Liver (tissue), 9 donors: ENCODE results near the gene TIPRL. TPM values are rescaled to one million over a fixed set of nuclear protein-coding genes. Genes with fewer than 3 reads are reported as not detected.

Experiments
- DNase-seq: peaks from one replicate; pipeline ENCODE4 v3.0.0-alpha.2; 2017; ENCODE audit warnings: low spot score
- H3K27ac ChIP-seq, 2 donors: one replicate each; pipeline ENCODE4 v1.7.0; 2013; ENCODE audit warnings: inconsistent platforms in 2 of 2, low read length in 2 of 2, control low read depth in 1 of 2, low read depth in 1 of 2, mild to moderate bottlenecking in 1 of 2
- H3K27me3 ChIP-seq, 4 donors: one replicate each; pipeline versions ENCODE4 v1.6.1 to v1.7.0; 2013; ENCODE audit warnings: low read length in 3 of 4, inconsistent platforms in 1 of 4, mild to moderate bottlenecking in 1 of 4, moderate library complexity in 1 of 4; ENCODE audit not compliant: control insufficient read depth in 4 of 4, insufficient read depth in 4 of 4
- H3K36me3 ChIP-seq, 4 donors: one replicate each; pipeline versions ENCODE4 v1.6.1 to v1.7.0; 2013; ENCODE audit warnings: low read length in 3 of 4, mild to moderate bottlenecking in 3 of 4, low read depth in 1 of 4, moderate library complexity in 1 of 4; ENCODE audit not compliant: control insufficient read depth in 4 of 4, insufficient read depth in 3 of 4
- H3K4me1 ChIP-seq, 4 donors: one replicate each; pipeline versions ENCODE4 v1.6.1 to v1.7.0; 2013; ENCODE audit warnings: low read length in 3 of 4, mild to moderate bottlenecking in 3 of 4, moderate library complexity in 1 of 4; ENCODE audit not compliant: control insufficient read depth in 4 of 4, insufficient read depth in 4 of 4
- H3K4me3 ChIP-seq, 3 donors: one replicate each; pipeline versions ENCODE4 v1.6.1 to v1.7.0; 2013; ENCODE audit warnings: low read length in 3 of 3, control low read depth in 1 of 3, low read depth in 1 of 3, mild to moderate bottlenecking in 1 of 3
- H3K9ac ChIP-seq, 2 donors: one replicate each; pipeline ENCODE4 v1.7.0; 2013; ENCODE audit warnings: low read length in 2 of 2, mild to moderate bottlenecking in 2 of 2, moderate library complexity in 2 of 2, control low read depth in 1 of 2, low read depth in 1 of 2
- H3K9me3 ChIP-seq, 4 donors: one replicate each; pipeline versions ENCODE4 v1.6.1 to v1.7.0; 2013; ENCODE audit warnings: low read length in 3 of 4; ENCODE audit not compliant: control insufficient read depth in 4 of 4
- FOXA1 ChIP-seq: IDR thresholded peaks from 2 replicates; pipeline ENCODE4 v1.6.1; 2016; ENCODE audit warnings: antibody characterized with exemption
- FOXA2 ChIP-seq: IDR thresholded peaks from 2 replicates; pipeline ENCODE4 v1.6.1; 2016; ENCODE audit warnings: antibody characterized with exemption
- GABPA ChIP-seq, 2 donors: IDR thresholded peaks in 1 of 2; conservative IDR thresholded peaks in 1 of 2; 2 replicates each; pipeline ENCODE4 v1.6.1; 2016; ENCODE audit warnings: antibody characterized with exemption in 2 of 2, mild to moderate bottlenecking in 1 of 2, moderate library complexity in 1 of 2
- HNF4A ChIP-seq, 2 donors: conservative IDR thresholded peaks; 2 replicates each; pipeline ENCODE4 v1.6.1; 2016; ENCODE audit warnings: antibody characterized with exemption in 2 of 2, mild to moderate bottlenecking in 2 of 2
- HNF4G ChIP-seq: IDR thresholded peaks from 2 replicates; pipeline ENCODE4 v1.6.1; 2016; ENCODE audit warnings: antibody characterized with exemption
- JUND ChIP-seq, 2 donors: IDR thresholded peaks; 2 replicates each; pipeline ENCODE4 v1.6.1; 2016; ENCODE audit warnings: antibody characterized with exemption in 2 of 2
- NR2F2 ChIP-seq: IDR thresholded peaks from 2 replicates; pipeline ENCODE4 v1.6.1; 2016; ENCODE audit warnings: antibody characterized with exemption
- RAD21 ChIP-seq, 2 donors: IDR thresholded peaks; 2 replicates each; pipeline ENCODE4 v1.6.1; 2016; ENCODE audit warnings: antibody characterized with exemption in 2 of 2, mild to moderate bottlenecking in 2 of 2
- RXRA ChIP-seq, 2 donors: IDR thresholded peaks; 2 replicates each; pipeline ENCODE4 v1.6.1; 2017 to 2018; ENCODE audit warnings: antibody characterized with exemption in 2 of 2, mild to moderate bottlenecking in 1 of 2
- SP1 ChIP-seq: IDR thresholded peaks from 2 replicates; pipeline ENCODE4 v1.6.1; 2018; ENCODE audit warnings: antibody characterized with exemption, mild to moderate bottlenecking
- TAF1 ChIP-seq: conservative IDR thresholded peaks from 2 replicates; pipeline ENCODE4 v1.6.1; 2016; ENCODE audit warnings: antibody characterized with exemption, mild to moderate bottlenecking
- YY1 ChIP-seq: IDR thresholded peaks from 2 replicates; pipeline ENCODE4 v1.6.1; 2016; ENCODE audit warnings: antibody characterized with exemption, mild to moderate bottlenecking
- WGBS: extraction: QIAGEN DNeasy Blood & Tissue Kit; methylation state at CpG from one replicate; pipeline ENCODE4 v1.1.7; 2013; 5-methylcytosine and 5-hydroxymethylcytosine counted together
- polyA plus RNA-seq, 2 donors: library from polyadenylated mRNA; stranded (reverse) in 1 of 2; unstranded in 1 of 2; fragments of 200-250 nt in 1 of 2; fragments of >200 nt in 1 of 2; fragmentation: Nextera tagmentation in 1 of 2; extraction: Ambion mirVana in 1 of 2; gene quantifications; one replicate each; pipeline versions ENCODE4 v1.2.1 to v1.2.3, GENCODE V29; 2013 to 2015
- total RNA-seq, 2 donors: library from RNA; depleted of rRNA; stranded (reverse); fragments of >200 nt; gene quantifications; one replicate each; pipeline ENCODE4 v1.2.3, GENCODE V29; 2014
- TF ChIP-seq, protein P1 (sequence below): IDR thresholded peaks from 2 replicates; pipeline ENCODE4 v1.6.1; 2016; ENCODE audit warnings: antibody characterized with exemption
- TF ChIP-seq, protein P2 (sequence below): fragments of 150-350 bp; IDR thresholded peaks from 2 replicates; pipeline ENCODE4 v1.5.1; 2017; ENCODE audit warnings: improper control_type of control experiment, low read depth, low read length; ENCODE audit not compliant: missing input control
- TF ChIP-seq, protein P3 (sequence below): IDR thresholded peaks from 2 replicates; pipeline ENCODE4 v1.6.1; 2016; ENCODE audit warnings: antibody characterized with exemption
- donor health status: healthy.
- donor health status: healthy.
- donor health status: healthy.
- donor health status: healthy.
- donor health status: healthy.

The TIPRL gene
- total and polyA plus RNA-seq, 4 donors = 11.2 to 20.0 (median 13.0) TPM

DNA sequence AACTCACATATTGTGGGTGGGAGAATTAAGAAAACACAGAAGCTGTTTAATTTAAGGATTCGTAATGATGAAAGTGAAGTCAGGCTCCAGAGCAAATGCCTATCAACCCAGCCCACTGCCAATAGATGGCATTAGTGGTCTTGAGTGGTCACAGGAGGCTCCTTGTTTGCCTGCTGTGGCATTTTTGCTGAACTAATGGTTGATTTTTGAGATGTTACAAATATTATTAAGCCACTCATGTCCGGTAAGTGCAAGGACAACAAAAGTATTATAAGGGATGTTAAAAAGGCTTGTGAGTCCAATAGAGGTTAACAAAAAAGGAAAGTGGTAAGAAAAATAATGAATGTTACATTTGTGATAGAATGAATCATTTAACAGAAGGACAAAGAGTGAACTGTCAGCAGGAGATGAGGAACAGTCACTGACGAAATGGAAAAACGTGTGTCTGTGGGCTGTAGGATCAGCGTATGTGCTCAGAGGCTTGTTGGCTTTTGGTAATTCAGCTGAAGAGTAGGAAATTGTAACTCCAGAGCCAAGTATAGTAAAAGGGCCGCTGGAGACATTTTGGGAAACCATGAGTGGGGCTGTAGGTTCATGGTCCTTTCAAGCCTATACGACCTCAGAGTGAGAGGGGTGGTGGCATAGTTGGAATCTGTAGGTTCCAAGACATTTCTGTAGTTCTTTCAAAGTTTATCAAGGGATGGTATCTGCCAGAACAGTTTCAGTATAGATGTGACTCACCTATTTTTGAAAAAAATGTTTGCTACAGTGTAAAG is 58.3 kb downstream of the TIPRL start:
- Histone ChIP-seq H3K4me1 (peaks cover 5 to 32% (median 27%) of the 10 kb centered on the region in 4 donors), H3K27me3 (no peaks in the 10 kb centered on the region), H3K9ac (no peak overlapping the region), H3K36me3 (peaks cover 0 to 33% (median 30%) of the 10 kb centered on the region in 4 donors), H3K9me3 (no peaks in the 10 kb centered on the region), H3K4me3 (no peak overlapping the region), H3K27ac (peak overlapping the region in 1 of 2 donors; percentile 84)
- DNase-seq = no peak
- no peak for TF ChIP-seq SP1
- no peak for TF ChIP-seq RAD21 (IDR thresholded peaks at IDR 0.05)
- TF ChIP-seq YY1 = no peak
- TF ChIP-seq, protein P1, sequence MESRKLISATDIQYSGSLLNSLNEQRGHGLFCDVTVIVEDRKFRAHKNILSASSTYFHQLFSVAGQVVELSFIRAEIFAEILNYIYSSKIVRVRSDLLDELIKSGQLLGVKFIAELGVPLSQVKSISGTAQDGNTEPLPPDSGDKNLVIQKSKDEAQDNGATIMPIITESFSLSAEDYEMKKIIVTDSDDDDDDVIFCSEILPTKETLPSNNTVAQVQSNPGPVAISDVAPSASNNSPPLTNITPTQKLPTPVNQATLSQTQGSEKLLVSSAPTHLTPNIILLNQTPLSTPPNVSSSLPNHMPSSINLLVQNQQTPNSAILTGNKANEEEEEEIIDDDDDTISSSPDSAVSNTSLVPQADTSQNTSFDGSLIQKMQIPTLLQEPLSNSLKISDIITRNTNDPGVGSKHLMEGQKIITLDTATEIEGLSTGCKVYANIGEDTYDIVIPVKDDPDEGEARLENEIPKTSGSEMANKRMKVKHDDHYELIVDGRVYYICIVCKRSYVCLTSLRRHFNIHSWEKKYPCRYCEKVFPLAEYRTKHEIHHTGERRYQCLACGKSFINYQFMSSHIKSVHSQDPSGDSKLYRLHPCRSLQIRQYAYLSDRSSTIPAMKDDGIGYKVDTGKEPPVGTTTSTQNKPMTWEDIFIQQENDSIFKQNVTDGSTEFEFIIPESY = no peak
- TF ChIP-seq, protein P2, sequence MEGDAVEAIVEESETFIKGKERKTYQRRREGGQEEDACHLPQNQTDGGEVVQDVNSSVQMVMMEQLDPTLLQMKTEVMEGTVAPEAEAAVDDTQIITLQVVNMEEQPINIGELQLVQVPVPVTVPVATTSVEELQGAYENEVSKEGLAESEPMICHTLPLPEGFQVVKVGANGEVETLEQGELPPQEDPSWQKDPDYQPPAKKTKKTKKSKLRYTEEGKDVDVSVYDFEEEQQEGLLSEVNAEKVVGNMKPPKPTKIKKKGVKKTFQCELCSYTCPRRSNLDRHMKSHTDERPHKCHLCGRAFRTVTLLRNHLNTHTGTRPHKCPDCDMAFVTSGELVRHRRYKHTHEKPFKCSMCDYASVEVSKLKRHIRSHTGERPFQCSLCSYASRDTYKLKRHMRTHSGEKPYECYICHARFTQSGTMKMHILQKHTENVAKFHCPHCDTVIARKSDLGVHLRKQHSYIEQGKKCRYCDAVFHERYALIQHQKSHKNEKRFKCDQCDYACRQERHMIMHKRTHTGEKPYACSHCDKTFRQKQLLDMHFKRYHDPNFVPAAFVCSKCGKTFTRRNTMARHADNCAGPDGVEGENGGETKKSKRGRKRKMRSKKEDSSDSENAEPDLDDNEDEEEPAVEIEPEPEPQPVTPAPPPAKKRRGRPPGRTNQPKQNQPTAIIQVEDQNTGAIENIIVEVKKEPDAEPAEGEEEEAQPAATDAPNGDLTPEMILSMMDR = no peak
- no peak for TF ChIP-seq FOXA1
- no peak for TF ChIP-seq NR2F2
- TF ChIP-seq GABPA (IDR thresholded peaks at IDR 0.05 in 1 of 2, conservative IDR thresholded peaks at IDR 0.05 in 1 of 2) = no peak
- no peak for TF ChIP-seq TAF1
- TF ChIP-seq HNF4G = no peak
- no peak for TF ChIP-seq FOXA2
- TF ChIP-seq HNF4A (conservative IDR thresholded peaks at IDR 0.05) = no peak
- TF ChIP-seq, protein P3, sequence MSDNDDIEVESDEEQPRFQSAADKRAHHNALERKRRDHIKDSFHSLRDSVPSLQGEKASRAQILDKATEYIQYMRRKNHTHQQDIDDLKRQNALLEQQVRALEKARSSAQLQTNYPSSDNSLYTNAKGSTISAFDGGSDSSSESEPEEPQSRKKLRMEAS = no peak
- TF ChIP-seq RXRA (IDR thresholded peaks at IDR 0.05) = no peak
- WGBS = 93% methylated on average over 7 of the region's 7 CpGs

DNA sequence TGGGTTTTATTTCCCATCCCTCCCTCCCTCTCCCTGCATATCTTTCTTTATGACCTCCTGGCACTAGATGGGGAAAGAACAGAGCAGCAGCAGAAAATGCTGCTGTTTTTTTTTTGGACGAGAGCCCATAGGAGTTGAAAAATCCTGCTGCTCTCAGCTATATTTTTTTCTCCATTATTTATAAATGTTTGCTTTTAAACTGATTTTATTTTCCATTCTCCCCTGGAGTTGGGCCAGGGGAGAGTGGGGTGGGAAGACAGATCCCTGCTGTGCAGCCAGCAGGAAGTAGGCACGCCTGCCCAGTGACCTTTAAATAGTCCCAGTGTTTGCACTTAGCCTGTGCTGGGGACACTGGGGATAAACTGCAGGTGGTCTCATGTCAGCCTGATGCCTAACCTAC is 64.4 kb downstream of the TIPRL start:
- 47% methylated on average over 2 of the region's 2 CpGs for WGBS
- H3K4me3 ChIP-seq = no peak overlapping the region
- peaks cover 2 to 46% (median 37%) of the 10 kb centered on the region in 4 donors for H3K36me3 ChIP-seq
- peaks cover 5 to 9% (median 6%) of the 10 kb centered on the region in 4 donors for H3K4me1 ChIP-seq
- DNase-seq = no peak
- H3K9me3 ChIP-seq = no peaks in the 10 kb centered on the region
- no peak overlapping the region for H3K9ac ChIP-seq
- H3K27me3 ChIP-seq = no peaks in the 10 kb centered on the region
- TF ChIP-seq RXRA (IDR thresholded peaks at IDR 0.05) = peak in 1 of 2 donors; percentile 18
- TF ChIP-seq NR2F2 = peak; percentile 60
- TF ChIP-seq JUND (IDR thresholded peaks at IDR 0.05) = no peak
- no peak for TF ChIP-seq FOXA2
- H3K27ac ChIP-seq = no peak overlapping the region
